ENCODE data around the gene ASIP.

GRCh38 chr20:34294563-34294962, 53.3 kb downstream of the ASIP start:
- TF ChIP-seq POLR2A (IDR thresholded peaks at IDR 0.05) (no peak), CTCF (IDR thresholded peaks at IDR 0.05) (no peak)

Data from gastroesophageal sphincter (tissue), 3 donors.